ENCODE data around the gene USP32.

DNA sequence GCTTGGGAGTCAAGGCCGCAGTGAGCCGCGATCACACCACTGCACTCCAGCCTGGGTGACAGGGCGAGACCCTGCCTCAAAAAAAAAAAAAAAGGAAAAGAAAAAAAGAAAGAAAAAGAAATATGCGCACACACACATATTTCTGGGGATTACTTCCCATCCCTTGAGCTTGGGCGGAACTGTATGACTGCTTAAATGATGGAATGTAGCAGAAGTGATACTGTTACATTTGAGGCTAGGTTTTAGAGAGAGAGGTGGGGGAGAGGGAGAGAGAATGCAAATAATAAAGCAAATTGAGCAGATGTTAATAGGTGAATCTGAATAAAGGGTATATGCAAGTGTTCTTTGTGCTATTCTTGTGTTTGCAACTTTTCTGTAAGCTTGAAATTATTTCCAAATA, 12.0 kb upstream of the USP32 start:
- TF ChIP-seq CTCF (IDR thresholded peaks at IDR 0.05; ENCODE audit: low read length): no peak
- no peak for TF ChIP-seq EZH2 (IDR thresholded peaks at IDR 0.05; ENCODE audit: borderline replicate concordance, low read length)

Measured in OCI-LY1 (cell line).